GM20000 (cell line): ENCODE data around the gene DYNLRB1.
"Not testable (repeated sequence)": the region's sequence is repeated elsewhere in the genome, so short reads cannot be mapped to it uniquely, and the experiment has no call there.

Experiments
- DNase-seq: peaks from one replicate; pipeline ENCODE4 v3.0.0; 2012; ENCODE audit warnings: low spot score
- CTCF ChIP-seq: IDR thresholded peaks from 2 replicates; pipeline ENCODE4 v1.5.1; 2012; ENCODE audit warnings: mild to moderate bottlenecking, control low read depth; ENCODE audit errors: extremely low read depth, missing control alignments

The DYNLRB1 gene

GRCh38 chr20:34485068-34485634 lies 31.1 kb upstream of the DYNLRB1 start:
- no peak for TF ChIP-seq CTCF

GRCh38 chr20:34491226-34491931 lies 24.8 kb upstream of the DYNLRB1 start:
- TF ChIP-seq CTCF = no peak
- no peak for DNase-seq

More at GRCh38 chr20:34485068-34485634, 31.1 kb upstream of the DYNLRB1 start:
- DNase-seq = no peak

GRCh38 chr20:34491932-34492509 lies 24.2 kb upstream of the DYNLRB1 start:
- TF ChIP-seq CTCF = no peak
- no peak for DNase-seq

DNA sequence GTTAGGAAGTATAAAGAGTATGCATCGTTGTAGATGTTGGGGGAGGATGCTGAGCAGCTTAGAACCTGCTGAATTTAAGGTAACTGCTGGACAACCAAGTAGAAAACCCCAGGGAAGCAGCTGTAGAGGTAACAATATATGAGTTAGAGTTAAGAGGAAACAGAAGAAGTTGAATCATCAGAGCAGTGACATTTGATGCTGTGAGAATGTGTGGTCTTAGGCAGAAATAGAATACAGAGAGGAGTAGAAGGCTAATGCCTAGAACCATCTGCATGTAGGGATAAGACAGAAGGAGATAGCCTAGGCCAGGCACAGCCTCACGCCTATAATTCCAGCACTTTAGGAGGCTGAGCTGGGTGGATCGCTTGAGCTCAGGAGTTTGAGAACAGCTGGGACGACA lies 22.6 kb upstream of the DYNLRB1 start:
- DNase-seq = no peak
- TF ChIP-seq CTCF = no peak

GRCh38 chr20:34495307-34495706 lies 20.9 kb upstream of the DYNLRB1 start:
- no peak for DNase-seq
- TF ChIP-seq CTCF = no peak

DNA sequence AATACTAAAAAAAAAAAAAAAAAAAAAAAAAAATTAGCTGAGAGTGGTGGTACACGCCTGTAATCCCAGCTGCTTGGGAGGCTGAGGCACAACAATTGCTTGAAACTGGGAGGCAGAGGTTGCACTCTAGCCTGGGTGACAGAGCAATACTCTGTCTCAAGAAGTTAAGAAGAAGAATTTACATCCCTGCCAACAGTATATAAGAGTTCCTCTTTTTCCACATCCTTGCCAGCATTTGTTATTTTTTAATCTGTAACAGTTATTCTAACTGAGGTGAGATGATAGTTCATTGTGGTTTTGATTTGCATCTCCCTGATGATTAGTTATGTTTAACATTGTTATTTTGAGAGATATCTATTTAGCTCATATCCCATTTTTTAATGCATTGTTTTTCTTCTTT lies 20.3 kb upstream of the DYNLRB1 start:
- DNase-seq = no peak
- TF ChIP-seq CTCF = no peak

GRCh38 chr20:34497596-34497995 lies 18.6 kb upstream of the DYNLRB1 start:
- not testable (repeated sequence) for DNase-seq
